OCI-LY7 (cell line): ENCODE measurements around the gene SCARB1. TPM values are rescaled to one million over a fixed set of nuclear protein-coding genes. Genes with fewer than 3 reads are reported as not detected.

ENCODE experiments used
- BruUV-seq: library from RNA; stranded (reverse); fragments of 400-500 nt; replicated peaks from 2 replicates; lab custom pipeline; 2021; lab: Mats Ljungman, UMichigan
- CTCF ChIA-PET: fragments of 300-600 bp; sonication (Branson Sonifier 250); formaldehyde crosslinking; loops from one replicate; lab custom pipeline; 2022; ENCODE audit warnings: antibody characterized with exemption; ENCODE audit not compliant: unreplicated experiment; lab: Charles Lee
- POLR2A ChIA-PET: fragments of 300-600 bp; sonication (Branson Sonifier 250); formaldehyde crosslinking; loops from one replicate; lab custom pipeline; 2022; ENCODE audit warnings: antibody characterized with exemption; lab: Charles Lee
- DNase-seq: peaks from one replicate; pipeline ENCODE4 v3.0.0-alpha.2; 2015; ENCODE audit warnings: low spot score
- H2AFZ ChIP-seq: fragments of 200-600 bp; sonication (generic), shearing (Covaris generic); 2 replicates; pipeline ENCODE4 v1.6.1; 2014; ENCODE audit warnings: mild to moderate bottlenecking, antibody characterized with exemption, low read length, moderate library complexity
- H3K27ac ChIP-seq: fragments of 200-600 bp; sonication (generic); 2 replicates; pipeline ENCODE4 v1.5.1; 2014; ENCODE audit warnings: mixed run types, low read depth, mild to moderate bottlenecking, moderate library complexity, low read length, inconsistent platforms; ENCODE audit not compliant: poor library complexity, severe bottlenecking
- H3K36me3 ChIP-seq: fragments of 200-600 bp; sonication (generic); 2 replicates; pipeline ENCODE4 v1.6.1; 2014; ENCODE audit warnings: mild to moderate bottlenecking, antibody characterized with exemption, low read length, moderate library complexity, mixed read lengths; ENCODE audit not compliant: insufficient read depth
- H3K4me1 ChIP-seq: fragments of 200-600 bp; sonication (generic); 2 replicates; pipeline ENCODE4 v1.5.1; 2014; ENCODE audit warnings: mild to moderate bottlenecking, low read length; ENCODE audit not compliant: insufficient read depth, poor library complexity, severe bottlenecking
- H3K4me2 ChIP-seq: fragments of 200-600 bp; sonication (generic); 2 replicates; pipeline ENCODE4 v1.6.1; 2014; ENCODE audit warnings: mild to moderate bottlenecking, low read length
- H3K4me3 ChIP-seq: fragments of 200-600 bp; sonication (generic); 2 replicates; pipeline ENCODE4 v1.5.1; 2014; ENCODE audit warnings: mild to moderate bottlenecking, low read depth, low read length; ENCODE audit not compliant: poor library complexity, severe bottlenecking
- H3K79me2 ChIP-seq: fragments of 200-600 bp; sonication (generic); 2 replicates; pipeline ENCODE4 v1.6.1; 2016; ENCODE audit warnings: low read depth, mild to moderate bottlenecking, low read length, moderate library complexity, mixed read lengths; ENCODE audit not compliant: insufficient read depth
- H3K9me2 ChIP-seq: fragments of 200-600 bp; sonication (generic); 2 replicates; pipeline ENCODE4 v1.6.1; 2016; ENCODE audit warnings: mild to moderate bottlenecking, low read length, mixed read lengths; ENCODE audit not compliant: insufficient read depth
- H3K9me3 ChIP-seq: fragments of 200-600 bp; sonication (generic); 2 replicates; pipeline ENCODE4 v1.6.1; 2014; ENCODE audit warnings: mild to moderate bottlenecking, mixed run types, low read length, mixed read lengths
- H4K20me1 ChIP-seq: fragments of 200-600 bp; sonication (generic); 2 replicates; pipeline ENCODE4 v1.6.1; 2014; ENCODE audit warnings: mild to moderate bottlenecking, antibody characterized with exemption, low read length, moderate library complexity, mixed read lengths; ENCODE audit not compliant: insufficient read depth
- EZH2phosphoT487 ChIP-seq: fragments of 200-600 bp; sonication (generic); IDR thresholded peaks from 2 replicates; pipeline ENCODE4 v1.6.1; 2018; ENCODE audit warnings: low read depth, borderline replicate concordance, mild to moderate bottlenecking, mixed run types, antibody characterized with exemption, low read length, moderate library complexity, mixed read lengths
- intact Hi-C: fragments of 100-400 bp; cut with micrococcal nuclease; formaldehyde crosslinking; loops from one replicate; pipeline ENCODE4 v1.10.0; 2022; ENCODE audit not compliant: unreplicated experiment
- total RNA-seq, 2 experiments: library from RNA; depleted of rRNA in 1 of 2; stranded (reverse); fragments of >200 nt in 1 of 2; shearing (Covaris generic) in 1 of 2; gene quantifications; 2 replicates each; pipeline ENCODE4 v1.2.3, GENCODE V29; 2014 to 2022
- TF ChIP-seq, protein P1 (sequence below): fragments of 200-600 bp; sonication (generic); conservative IDR thresholded peaks from 2 replicates; pipeline ENCODE4 v1.5.1; 2014; ENCODE audit warnings: mild to moderate bottlenecking, antibody characterized with exemption, low read length, moderate library complexity, mixed read lengths

The SCARB1 gene
- total RNA-seq, 2 experiments from 2014 or later: 42.9 to 112 TPM

DNA sequence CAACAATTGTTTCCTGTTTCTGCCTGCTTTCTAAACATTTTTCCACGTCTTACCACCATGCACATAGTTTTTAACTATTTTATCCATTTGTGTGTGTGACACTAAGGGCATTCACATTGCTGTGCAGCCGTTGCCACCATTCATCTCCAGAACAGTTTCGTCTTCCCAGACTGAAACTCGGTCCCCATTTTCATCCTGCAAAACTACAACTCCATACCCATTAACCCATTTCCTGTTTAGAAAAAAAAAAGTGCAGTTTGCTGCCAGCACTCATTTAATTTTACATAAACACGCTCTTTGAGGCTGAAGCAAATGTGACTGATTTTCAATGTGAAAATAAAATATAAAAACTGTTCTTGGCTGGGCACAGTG lies 35.2 kb upstream of the SCARB1 start:
- Histone ChIP-seq H3K4me3 (peak overlapping the region; percentile 40), H3K9me2 (no peaks in the 10 kb centered on the region), H4K20me1 (no peaks in the 10 kb centered on the region), H2AFZ (peak overlapping the region; percentile 76; the same call in 1 of the 2 replicates), H3K9me3 (no peaks in the 10 kb centered on the region), H3K79me2 (no peaks in the 10 kb centered on the region), H3K4me1 (peaks cover 60% of the 10 kb centered on the region), H3K36me3 (no peaks in the 10 kb centered on the region), H3K27ac (peak overlapping the region; percentile 32), H3K4me2 (peak overlapping the region; percentile 68)
- CTCF ChIA-PET: interaction anchor here (0.6 kb wide), 1 partner anchor 862 kb away, joined by 3 read pairs; no protein-coding TSS in a partner anchor
- BruUV-seq: no TSS peak
- intact Hi-C loops: loop anchor here (1.0 to 5.0 kb wide), 4 partner anchors 15 to 117 kb away; partner anchors contain the start of gene SCARB1
- TF ChIP-seq, protein P1, sequence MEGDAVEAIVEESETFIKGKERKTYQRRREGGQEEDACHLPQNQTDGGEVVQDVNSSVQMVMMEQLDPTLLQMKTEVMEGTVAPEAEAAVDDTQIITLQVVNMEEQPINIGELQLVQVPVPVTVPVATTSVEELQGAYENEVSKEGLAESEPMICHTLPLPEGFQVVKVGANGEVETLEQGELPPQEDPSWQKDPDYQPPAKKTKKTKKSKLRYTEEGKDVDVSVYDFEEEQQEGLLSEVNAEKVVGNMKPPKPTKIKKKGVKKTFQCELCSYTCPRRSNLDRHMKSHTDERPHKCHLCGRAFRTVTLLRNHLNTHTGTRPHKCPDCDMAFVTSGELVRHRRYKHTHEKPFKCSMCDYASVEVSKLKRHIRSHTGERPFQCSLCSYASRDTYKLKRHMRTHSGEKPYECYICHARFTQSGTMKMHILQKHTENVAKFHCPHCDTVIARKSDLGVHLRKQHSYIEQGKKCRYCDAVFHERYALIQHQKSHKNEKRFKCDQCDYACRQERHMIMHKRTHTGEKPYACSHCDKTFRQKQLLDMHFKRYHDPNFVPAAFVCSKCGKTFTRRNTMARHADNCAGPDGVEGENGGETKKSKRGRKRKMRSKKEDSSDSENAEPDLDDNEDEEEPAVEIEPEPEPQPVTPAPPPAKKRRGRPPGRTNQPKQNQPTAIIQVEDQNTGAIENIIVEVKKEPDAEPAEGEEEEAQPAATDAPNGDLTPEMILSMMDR: no peak
- TF ChIP-seq EZH2phosphoT487: no peak
- DNase-seq: no peak
- POLR2A ChIA-PET: interaction anchor here (0.7 to 4.5 kb wide), 3 partner anchors 11 to 44 kb away, joined by 3 to 102 read pairs (median 66); partner anchors contain the start of gene UBC

DNA sequence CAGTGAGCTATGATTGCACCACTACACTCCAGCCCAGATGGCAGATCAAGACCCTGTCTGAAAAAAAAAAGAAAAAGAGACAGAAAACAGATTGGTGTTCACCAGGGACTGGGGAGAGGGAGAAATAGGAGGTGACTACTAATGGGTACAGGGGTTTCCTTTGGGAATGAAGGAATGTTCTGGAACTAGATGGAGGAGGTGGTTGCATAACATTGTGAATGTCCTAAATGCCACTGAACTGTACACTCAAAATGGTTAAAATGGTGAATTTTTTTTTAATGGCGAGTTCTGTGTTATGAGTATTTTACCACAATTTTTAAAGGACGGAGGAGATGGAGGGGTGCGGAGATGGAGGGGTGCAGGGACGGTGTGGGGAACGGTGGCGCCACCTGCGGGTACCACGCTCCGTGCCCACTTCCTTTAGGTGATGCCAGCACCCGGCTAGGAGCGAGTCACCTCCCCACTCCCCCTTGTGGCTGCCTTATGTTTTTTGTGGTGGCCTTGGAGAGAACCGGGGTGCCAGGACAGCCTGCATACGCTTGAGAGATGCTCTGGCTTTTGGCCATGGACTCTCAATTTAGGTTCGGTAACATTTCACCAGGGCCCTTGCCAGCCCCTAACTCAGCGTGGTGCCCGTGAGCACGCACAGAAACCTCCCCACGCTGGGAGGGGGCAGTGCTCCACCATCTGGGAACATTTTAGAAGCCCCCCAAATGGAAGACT lies 34.7 kb upstream of the SCARB1 start:
- H2AFZ ChIP-seq: peak overlapping the region; percentile 76; the same call in 1 of the 2 replicates
- H3K4me2 ChIP-seq: peak overlapping the region; percentile 68
- no peaks in the 10 kb centered on the region for H3K36me3 ChIP-seq
- ChIA-PET POLR2A (interaction anchor here (1.0 to 1.5 kb wide), 4 partner anchors 10 to 32 kb away, joined by 3 to 7 read pairs (median 4); no protein-coding TSS in a partner anchor), CTCF (interaction anchor here (1.0 kb wide), 1 partner anchor 42 kb away, joined by 4 read pairs; no protein-coding TSS in a partner anchor)
- intact Hi-C loops: loop anchor here (1.0 to 5.0 kb wide), 4 partner anchors 14 to 116 kb away; partner anchors contain the start of gene SCARB1
- TF ChIP-seq EZH2phosphoT487: no peak
- TF ChIP-seq, protein P1: peak; percentile 93
- H3K9me3 ChIP-seq: no peaks in the 10 kb centered on the region
- peaks cover 65% of the 10 kb centered on the region for H3K4me1 ChIP-seq
- H3K27ac ChIP-seq: peak overlapping the region; percentile 32
- BruUV-seq: no TSS peak
- peak; percentile 86 for DNase-seq
- no peaks in the 10 kb centered on the region for H4K20me1 ChIP-seq
- H3K79me2 ChIP-seq: no peaks in the 10 kb centered on the region
- peak overlapping the region; percentile 40 for H3K4me3 ChIP-seq
- H3K9me2 ChIP-seq: no peaks in the 10 kb centered on the region
